GM21717 (cell line): ENCODE measurements around the gene LILRB3.
"Not testable (repeated sequence)": the region's sequence is repeated elsewhere in the genome, so short reads cannot be mapped to it uniquely, and the experiment has no call there.

Experiments
- ATAC-seq: cut with Tn5 transposase; IDR thresholded peaks from one replicate; pipeline ENCODE4 v1.9.1; 2021; ENCODE audit warnings: mild to moderate bottlenecking, moderate library complexity; ENCODE audit not compliant: unreplicated experiment

LILRB3 gene

GRCh38 chr19:54243809-54244208 is 21.0 kb upstream of the LILRB3 start:
- ATAC-seq: not testable (repeated sequence)

- ATAC-seq: not testable (repeated sequence)
Observed at GRCh38 chr19:54242646-54243045, 19.8 kb upstream of the LILRB3 start, which contains the start of gene LILRA6. TSS of gene LILRA6 (minus strand) at chr19:54242790.

- not testable (repeated sequence) for ATAC-seq
Observed at GRCh38 chr19:54242234-54242633, 19.4 kb upstream of the LILRB3 start.

GRCh38 chr19:54240372-54241336 is 17.8 kb upstream of the LILRB3 start:
- ATAC-seq: not testable (repeated sequence)

- ATAC-seq: not testable (repeated sequence)
Observed at GRCh38 chr19:54239491-54240371, 16.9 kb upstream of the LILRB3 start.

GRCh38 chr19:54233941-54234340 is 11.1 kb upstream of the LILRB3 start:
- ATAC-seq: no peak

GRCh38 chr19:54231077-54231931 is 8.5 kb upstream of the LILRB3 start:
- ATAC-seq: no peak

GRCh38 chr19:54230031-54230430 is 7.2 kb upstream of the LILRB3 start:
- ATAC-seq: no peak

- no peak for ATAC-seq
Observed at GRCh38 chr19:54229146-54229545, 6.3 kb upstream of the LILRB3 start.

GRCh38 chr19:54224619-54225018 is 1.8 kb upstream of the LILRB3 start:
- ATAC-seq: not testable (repeated sequence)

GRCh38 chr19:54223937-54224281 is 1.1 kb upstream of the LILRB3 start:
- not testable (repeated sequence) for ATAC-seq

- not testable (repeated sequence) for ATAC-seq
Observed at GRCh38 chr19:54223277-54223936, 600 bp upstream of the LILRB3 start.

GRCh38 chr19:54221947-54222346 is 860 bp downstream of the LILRB3 start:
- not testable (repeated sequence) for ATAC-seq

GRCh38 chr19:54219702-54220101 is 3.1 kb downstream of the LILRB3 start:
- ATAC-seq: not testable (repeated sequence)

- no peak for ATAC-seq
Observed at GRCh38 chr19:54218960-54219661, 3.7 kb downstream of the LILRB3 start.

GRCh38 chr19:54218259-54218658 is 4.5 kb downstream of the LILRB3 start:
- ATAC-seq: no peak

- not testable (repeated sequence) for ATAC-seq
Observed at GRCh38 chr19:54217517-54218247, 5.1 kb downstream of the LILRB3 start.

GRCh38 chr19:54216869-54217268 is 5.9 kb downstream of the LILRB3 start:
- no peak for ATAC-seq

GRCh38 chr19:54214734-54215133 is 8.1 kb downstream of the LILRB3 start:
- not testable (repeated sequence) for ATAC-seq
